K562 (cell line): ENCODE measurements around the gene NIM1K. TPM values are rescaled to one million over a fixed set of nuclear protein-coding genes. Genes with fewer than 3 reads are reported as not detected.
A peak's percentile ranks its signal among the peaks of the same experiment; 100 is the strongest.

Experiments used
- CC2D1A ChIP-seq: fragments of 450-650 bp; IDR thresholded peaks from 2 replicates; pipeline ENCODE4 v1.6.1; 2017; ENCODE audit warnings: mild to moderate bottlenecking
- CEBPG ChIP-seq, 3 experiments: fragments of 200-800 bp in 1 of 3; sonication (Bioruptor generic) in 1 of 3; sonication (generic) in 1 of 3; formaldehyde crosslinking in 1 of 3; IDR thresholded peaks in 2 of 3; conservative IDR thresholded peaks in 1 of 3; 2 replicates each; pipeline versions ENCODE4 v1.6.1 to v1.8.0; 2016 to 2022; ENCODE audit warnings: missing compliant biosample characterization in 2 of 3, missing genetic modification characterization in 2 of 3, mild to moderate bottlenecking in 1 of 3, missing genetic modification reagents in 1 of 3
- CTBP1 ChIP-seq: fragments of 450-650 bp; IDR thresholded peaks from 2 replicates; pipeline ENCODE4 v1.6.1; 2016; ENCODE audit warnings: borderline replicate concordance
- DPF2 ChIP-seq: fragments of 450-650 bp; IDR thresholded peaks from 2 replicates; pipeline ENCODE4 v1.6.1; 2016
- HDAC1 ChIP-seq, 2 experiments: fragments of 450-650 bp; IDR thresholded peaks; 2 replicates each; pipeline ENCODE4 v1.6.1; 2016 to 2017; ENCODE audit warnings: inconsistent platforms in 1 of 2, mild to moderate bottlenecking in 1 of 2, moderate library complexity in 1 of 2
- KDM2B ChIP-seq: fragments of 250-450 bp; sonication (Bioruptor Pico); IDR thresholded peaks from 2 replicates; pipeline ENCODE4 v1.8.0; 2021; ENCODE audit warnings: mild to moderate bottlenecking, moderate library complexity
- MAFK ChIP-seq: IDR thresholded peaks from 2 replicates; pipeline ENCODE4 v1.6.1; 2011; ENCODE audit warnings: low read length, improper control_type of control experiment
- NEUROD1 ChIP-seq: fragments of 150-350 bp; IDR thresholded peaks from 2 replicates; pipeline ENCODE4 v1.6.1; 2014; ENCODE audit warnings: borderline replicate concordance, low read length, low read depth; ENCODE audit not compliant: partially characterized antibody
- PHF8 ChIP-seq: fragments of 200-600 bp; sonication (generic); IDR thresholded peaks from 2 replicates; pipeline ENCODE4 v1.6.1; 2012; ENCODE audit warnings: mixed run types, mild to moderate bottlenecking, inconsistent platforms, low read length, moderate library complexity, borderline replicate concordance
- PKNOX1 ChIP-seq: fragments of 450-650 bp; IDR thresholded peaks from 2 replicates; pipeline ENCODE4 v1.6.1; 2016
- RHOXF2B ChIP-seq: fragments of 250-450 bp; sonication (Bioruptor Pico); conservative IDR thresholded peaks from 2 replicates; pipeline ENCODE4 v1.5.1; 2021
- ZBTB33 ChIP-seq: sonication (generic); formaldehyde crosslinking; IDR thresholded peaks from 2 replicates; pipeline ENCODE4 v1.8.1; 2023; ENCODE audit warnings: mild to moderate bottlenecking, missing genetic modification reagents
- ZC3H8 ChIP-seq: fragments of 450-650 bp; IDR thresholded peaks from 2 replicates; pipeline ENCODE4 v1.6.1; 2017
- ZNF212 ChIP-seq: fragments of 450-650 bp; formaldehyde crosslinking; IDR thresholded peaks from 2 replicates; pipeline ENCODE4 v1.4.0; 2020; ENCODE audit warnings: mild to moderate bottlenecking
- polyA plus RNA-seq, 8 experiments: library from polyadenylated mRNA; depleted of rRNA in 4 of 8; stranded (reverse) in 5 of 8; unstranded in 3 of 8; fragments of >200 nt; fragmentation: Nextera tagmentation in 2 of 8; fragmentation: Illumina TruSeq in 1 of 8; extraction: Ambion mirVana in 2 of 8; extraction: Trizol in 1 of 8; gene quantifications; 2 replicates each; pipeline versions ENCODE4 v1.2.1 to v1.2.3, GENCODE V29; 2011 to 2014; ENCODE audit warnings: inconsistent platforms in 1 of 8, missing spikeins in 1 of 8
- total RNA-seq, 7 experiments: library from RNA; depleted of rRNA in 6 of 7; stranded (reverse); fragments of >200 nt in 6 of 7; fragmentation: Illumina TruSeq in 2 of 7; extraction: Trizol in 2 of 7; gene quantifications; 2 replicates each; pipeline versions ENCODE4 v1.2.1 to v1.2.3, GENCODE V29; 2011 to 2021; ENCODE audit warnings: low replicate concordance in 1 of 7
- TF ChIP-seq, protein P1 (sequence below): sonication (generic); formaldehyde crosslinking; IDR thresholded peaks from 2 replicates; pipeline ENCODE4 v1.8.1; 2023; ENCODE audit warnings: mild to moderate bottlenecking, missing genetic modification reagents, moderate library complexity
- TF ChIP-seq, protein P2 (sequence below), 2 experiments: fragments of 450-650 bp; IDR thresholded peaks; 2 replicates each; pipeline ENCODE4 v1.6.1; 2016
- TF ChIP-seq, protein P3 (sequence below), 2 experiments: IDR thresholded peaks in 1 of 2; conservative IDR thresholded peaks in 1 of 2; 2 replicates each; pipeline ENCODE4 v1.6.1; 2016; ENCODE audit warnings: low read depth in 2 of 2, mild to moderate bottlenecking in 1 of 2, missing compliant biosample characterization in 1 of 2, missing genetic modification characterization in 1 of 2, moderate library complexity in 1 of 2

NIM1K gene
- total and polyA plus RNA-seq, 9 of the 15 experiments (the other 6 are each of a cell fraction or from before 2014, with no cell fraction given): 0.03 to 0.34 (median 0.08) TPM; not detected in 3

DNA sequence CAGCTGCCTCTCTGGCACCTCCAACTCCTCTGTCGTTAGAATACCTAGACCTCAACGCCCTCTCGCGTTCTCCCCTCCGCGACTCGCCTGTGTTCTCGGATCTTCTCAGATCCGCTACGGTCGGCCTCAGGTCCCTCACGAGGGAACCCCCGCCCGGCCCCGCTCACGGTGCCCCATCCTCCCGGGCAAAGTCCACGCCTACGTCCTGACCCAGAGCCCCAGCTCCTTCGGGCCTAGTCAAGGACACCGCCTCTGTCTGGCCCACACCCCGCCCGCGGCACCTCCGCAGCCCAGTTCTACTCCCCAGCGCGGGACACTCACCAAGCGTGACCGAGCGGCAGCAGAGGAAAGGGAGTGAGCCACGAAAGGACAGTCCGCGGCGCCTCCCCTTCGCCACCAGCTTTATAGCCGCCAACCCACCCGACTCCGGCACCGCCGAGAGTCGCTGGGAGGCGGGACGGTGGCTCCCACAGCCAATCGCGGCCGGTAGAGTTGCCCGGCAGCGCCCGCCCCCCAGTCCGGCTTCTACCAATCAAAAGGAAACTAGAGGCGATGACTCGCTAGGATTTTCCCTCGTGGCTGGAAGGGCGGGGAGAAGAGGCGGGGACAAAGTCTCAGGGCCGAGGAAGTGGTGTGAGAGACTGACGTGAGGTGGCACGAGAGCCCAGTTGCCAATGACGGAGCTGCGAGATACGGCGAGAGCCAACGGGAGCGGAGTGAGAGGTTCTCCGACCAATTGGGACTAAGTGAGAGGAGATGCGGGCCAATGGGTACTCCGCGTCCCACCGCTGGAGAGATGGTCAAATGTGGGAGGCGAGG, 121.2 kb downstream of the NIM1K start, which contains the start of gene HMGCS1 (continued):
- peak; percentile 96 for TF ChIP-seq NEUROD1
- TF ChIP-seq RHOXF2B (CRISPR knock-in tag): 0 out of 2 replicates have a peak, but pooled peaks have one; percentile 2
- no peak for TF ChIP-seq KDM2B (CRISPR knock-in tag)
- TF ChIP-seq, protein P1, sequence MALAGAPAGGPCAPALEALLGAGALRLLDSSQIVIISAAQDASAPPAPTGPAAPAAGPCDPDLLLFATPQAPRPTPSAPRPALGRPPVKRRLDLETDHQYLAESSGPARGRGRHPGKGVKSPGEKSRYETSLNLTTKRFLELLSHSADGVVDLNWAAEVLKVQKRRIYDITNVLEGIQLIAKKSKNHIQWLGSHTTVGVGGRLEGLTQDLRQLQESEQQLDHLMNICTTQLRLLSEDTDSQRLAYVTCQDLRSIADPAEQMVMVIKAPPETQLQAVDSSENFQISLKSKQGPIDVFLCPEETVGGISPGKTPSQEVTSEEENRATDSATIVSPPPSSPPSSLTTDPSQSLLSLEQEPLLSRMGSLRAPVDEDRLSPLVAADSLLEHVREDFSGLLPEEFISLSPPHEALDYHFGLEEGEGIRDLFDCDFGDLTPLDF (CRISPR knock-in tag): peak; percentile 49; the same call in 1 of the 2 replicates
- TF ChIP-seq DPF2: 0 out of 2 replicates have a peak, but pooled peaks have one; percentile 15
- peak; percentile 97 for TF ChIP-seq PHF8
- peak; percentile 78; the same call in 1 of the 2 replicates for TF ChIP-seq ZNF212
- TF ChIP-seq CEBPG (CRISPR knock-in tag; IDR thresholded peaks at IDR 0.05): no peak; the same call in 1 of the 2 replicates
- TF ChIP-seq CEBPG (tag; conservative IDR thresholded peaks at IDR 0.05 in 1 of 2, IDR thresholded peaks at IDR 0.05 in 1 of 2): no peak
- TF ChIP-seq CC2D1A: peak; percentile 96
- TF ChIP-seq HDAC1 (IDR thresholded peaks at IDR 0.05): peak in 1 of 2 experiments; percentile 89; a peak in 2 of 4 replicates
- no peak for TF ChIP-seq ZC3H8
- TF ChIP-seq, protein P2, sequence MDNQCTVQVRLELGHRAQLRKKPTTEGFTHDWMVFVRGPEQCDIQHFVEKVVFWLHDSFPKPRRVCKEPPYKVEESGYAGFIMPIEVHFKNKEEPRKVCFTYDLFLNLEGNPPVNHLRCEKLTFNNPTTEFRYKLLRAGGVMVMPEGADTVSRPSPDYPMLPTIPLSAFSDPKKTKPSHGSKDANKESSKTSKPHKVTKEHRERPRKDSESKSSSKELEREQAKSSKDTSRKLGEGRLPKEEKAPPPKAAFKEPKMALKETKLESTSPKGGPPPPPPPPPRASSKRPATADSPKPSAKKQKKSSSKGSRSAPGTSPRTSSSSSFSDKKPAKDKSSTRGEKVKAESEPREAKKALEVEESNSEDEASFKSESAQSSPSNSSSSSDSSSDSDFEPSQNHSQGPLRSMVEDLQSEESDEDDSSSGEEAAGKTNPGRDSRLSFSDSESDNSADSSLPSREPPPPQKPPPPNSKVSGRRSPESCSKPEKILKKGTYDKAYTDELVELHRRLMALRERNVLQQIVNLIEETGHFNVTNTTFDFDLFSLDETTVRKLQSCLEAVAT (IDR thresholded peaks at IDR 0.05): peak; percentile 52 to 95; a peak in 3 of 4 replicates
- TF ChIP-seq, protein P3, sequence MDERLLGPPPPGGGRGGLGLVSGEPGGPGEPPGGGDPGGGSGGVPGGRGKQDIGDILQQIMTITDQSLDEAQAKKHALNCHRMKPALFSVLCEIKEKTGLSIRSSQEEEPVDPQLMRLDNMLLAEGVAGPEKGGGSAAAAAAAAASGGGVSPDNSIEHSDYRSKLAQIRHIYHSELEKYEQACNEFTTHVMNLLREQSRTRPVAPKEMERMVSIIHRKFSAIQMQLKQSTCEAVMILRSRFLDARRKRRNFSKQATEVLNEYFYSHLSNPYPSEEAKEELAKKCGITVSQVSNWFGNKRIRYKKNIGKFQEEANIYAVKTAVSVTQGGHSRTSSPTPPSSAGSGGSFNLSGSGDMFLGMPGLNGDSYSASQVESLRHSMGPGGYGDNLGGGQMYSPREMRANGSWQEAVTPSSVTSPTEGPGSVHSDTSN (CRISPR knock-in tag; IDR thresholded peaks at IDR 0.05; ENCODE audit: low read depth): no peak; the same call in 1 of the 2 replicates
- TF ChIP-seq, protein P3 (tag; conservative IDR thresholded peaks at IDR 0.05; ENCODE audit: low read depth): peak; percentile 95
- TF ChIP-seq ZBTB33 (CRISPR knock-in tag): peak; percentile 51; the same call in 1 of the 2 replicates
- TF ChIP-seq MAFK: peak; percentile 14; the same call in 1 of the 2 replicates
- TF ChIP-seq CTBP1: peak; percentile 88; the same call in 1 of the 2 replicates
- TF ChIP-seq PKNOX1: peak; percentile 99
